Embryonic facial prominence (tissue), 1 donor: ENCODE data around the gene SMAD3.
"Not testable (repeated sequence)": the region's sequence is repeated elsewhere in the genome, so short reads cannot be mapped to it uniquely, and the experiment has no call there.

Experiments
- DNase-seq: peaks from one replicate; pipeline ENCODE4 v3.0.0-alpha.2; 2016; ENCODE audit errors: extremely low spot score

Gene SMAD3

DNA sequence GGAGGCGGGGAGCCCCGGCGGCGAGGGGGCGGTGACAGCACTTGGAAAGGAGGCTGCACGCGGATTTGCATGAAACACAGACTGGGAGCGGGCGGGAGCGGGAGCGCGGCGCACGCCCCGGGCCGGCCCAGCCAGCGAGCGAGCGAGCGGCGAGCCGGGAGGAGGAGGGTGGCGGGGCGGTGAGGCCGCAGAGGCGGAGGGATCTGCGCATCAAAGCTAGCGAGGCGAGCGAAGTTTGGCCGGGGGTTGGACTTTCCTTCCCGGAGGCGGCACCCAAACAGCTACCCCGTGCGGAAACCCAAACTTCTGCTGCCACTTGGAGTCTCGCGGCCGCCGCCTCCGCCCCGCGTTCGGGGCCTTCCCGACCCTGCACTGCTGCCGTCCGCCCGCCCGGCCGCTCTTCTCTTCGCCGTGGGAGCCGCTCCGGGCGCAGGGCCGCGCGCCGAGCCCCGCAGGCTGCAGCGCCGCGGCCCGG, at the start of gene SMAD3:
Gene SMAD3, plus strand, starts transcription at position 72 of the 475 bp plus-strand sequence. CDS start 553 bp downstream, outside the sequence.
- peak; percentile 87 for DNase-seq

DNA sequence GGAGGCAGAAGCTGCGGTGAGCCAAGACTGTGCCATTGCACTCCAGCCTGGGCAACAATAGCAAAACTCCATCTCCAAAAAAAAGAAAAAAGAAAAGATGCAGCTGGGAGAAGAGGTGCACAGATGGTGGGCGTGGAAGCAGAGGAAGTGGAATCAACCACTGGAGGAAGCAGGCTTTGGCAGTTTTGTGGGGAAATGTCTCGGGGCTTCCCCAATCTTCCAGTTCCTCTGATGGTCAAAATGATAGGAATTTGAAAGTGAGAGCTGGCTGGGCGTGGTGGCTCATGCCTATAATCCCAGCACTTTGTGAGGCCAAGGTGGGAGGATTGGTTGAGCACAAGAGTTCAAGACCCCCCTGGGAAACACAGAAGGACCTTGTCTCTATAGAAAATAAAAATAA, 48.1 kb upstream of the SMAD3 start:
- no peak for DNase-seq

- no peak for DNase-seq
Measured at GRCh38 chr15:67018026-67018425, 47.4 kb upstream of the SMAD3 start.

DNA sequence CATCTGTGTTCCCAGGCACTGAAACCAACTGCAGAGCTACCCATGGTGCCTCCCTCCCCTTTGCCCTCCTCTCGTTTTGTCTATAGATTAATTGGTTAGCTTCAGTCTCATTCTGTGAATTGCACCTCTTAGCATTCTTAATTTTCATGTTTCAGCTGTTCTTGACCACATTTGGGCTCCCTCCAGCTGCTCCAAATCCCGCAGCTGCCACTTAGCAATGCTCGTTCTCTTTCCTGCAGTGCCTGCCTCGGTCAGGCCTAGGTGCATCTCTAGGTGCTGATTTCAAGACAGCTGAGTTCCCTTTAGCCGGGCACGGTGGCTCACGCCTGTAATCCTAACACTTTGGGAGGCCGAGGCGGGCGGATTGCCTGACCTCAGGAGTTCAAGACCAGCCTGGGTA, 47.0 kb upstream of the SMAD3 start:
- no peak for DNase-seq

DNA sequence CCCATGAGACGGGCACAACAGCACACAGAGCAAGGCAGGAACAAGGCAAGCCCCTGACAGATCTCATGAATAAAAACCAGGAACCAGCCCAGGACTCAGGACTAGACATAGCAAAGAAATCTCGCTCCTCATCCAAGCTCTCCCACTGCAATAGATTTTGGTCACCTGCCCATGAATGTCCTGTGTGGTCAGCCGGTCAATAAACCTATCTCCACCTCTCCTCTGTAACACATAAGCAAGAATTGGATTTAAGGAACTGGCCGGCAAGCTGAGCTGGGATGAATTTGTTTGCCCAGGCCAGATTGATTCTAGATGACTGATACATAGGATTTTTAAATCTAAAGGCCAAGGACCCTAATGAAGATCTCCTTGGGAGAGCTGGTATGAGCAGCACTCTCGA, 46.3 kb upstream of the SMAD3 start:
- DNase-seq, result no peak

DNA sequence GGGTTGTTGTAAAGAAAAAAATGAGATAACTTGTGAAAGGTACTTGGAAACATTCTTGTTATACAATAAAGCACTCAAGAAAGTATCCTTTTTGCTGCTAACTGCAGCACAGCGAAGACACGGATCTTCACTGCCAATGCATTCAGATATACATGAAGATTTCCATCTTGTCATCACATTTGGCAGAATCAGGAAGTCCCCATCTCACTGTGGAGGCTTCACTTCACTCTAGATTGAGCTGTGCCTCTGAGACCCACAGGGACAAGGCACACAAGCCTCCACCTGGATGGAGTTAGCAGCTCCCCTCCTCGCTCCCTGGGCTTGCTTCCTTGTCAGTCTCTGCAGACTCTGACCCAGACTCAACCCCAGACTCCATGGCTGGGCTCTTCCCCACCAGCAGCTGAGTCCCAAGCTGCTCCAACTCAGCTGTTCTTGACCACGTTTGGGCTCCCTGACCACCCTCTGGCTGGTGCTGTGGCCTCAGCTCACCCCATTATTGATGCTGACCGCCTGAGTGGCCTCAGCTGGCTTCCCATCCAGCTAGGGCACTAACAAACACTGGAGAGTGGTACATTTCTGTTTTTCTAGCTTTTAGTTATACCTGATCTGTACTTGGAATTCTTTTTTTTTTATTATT, 45.4 kb upstream of the SMAD3 start:
- no peak for DNase-seq

DNA sequence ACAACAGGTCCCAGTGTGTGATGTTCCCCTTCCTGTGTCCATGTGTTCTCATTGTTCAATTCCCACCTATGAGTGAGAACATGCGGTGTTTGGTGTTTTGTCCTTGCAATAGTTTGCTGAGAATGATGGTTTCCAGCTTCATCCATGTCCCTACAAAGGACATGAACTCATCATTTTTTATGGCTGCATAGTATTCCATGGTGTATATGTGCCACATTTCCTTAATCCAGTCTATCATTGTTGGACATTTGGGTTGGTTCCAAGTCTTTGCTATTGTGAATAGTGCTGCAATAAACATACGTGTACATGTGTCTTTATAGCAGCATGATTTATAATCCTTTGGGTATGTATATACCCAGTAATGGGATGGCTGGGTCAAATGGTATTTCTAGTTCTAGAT, 44.7 kb upstream of the SMAD3 start:
- DNase-seq, result not testable (repeated sequence)

GRCh38 chr15:67021455-67021854, 43.9 kb upstream of the SMAD3 start:
- DNase-seq, result no peak

GRCh38 chr15:67022587-67023105, 42.8 kb upstream of the SMAD3 start:
- DNase-seq, result no peak

GRCh38 chr15:67023517-67024313, 41.7 kb upstream of the SMAD3 start:
- no peak for DNase-seq

DNA sequence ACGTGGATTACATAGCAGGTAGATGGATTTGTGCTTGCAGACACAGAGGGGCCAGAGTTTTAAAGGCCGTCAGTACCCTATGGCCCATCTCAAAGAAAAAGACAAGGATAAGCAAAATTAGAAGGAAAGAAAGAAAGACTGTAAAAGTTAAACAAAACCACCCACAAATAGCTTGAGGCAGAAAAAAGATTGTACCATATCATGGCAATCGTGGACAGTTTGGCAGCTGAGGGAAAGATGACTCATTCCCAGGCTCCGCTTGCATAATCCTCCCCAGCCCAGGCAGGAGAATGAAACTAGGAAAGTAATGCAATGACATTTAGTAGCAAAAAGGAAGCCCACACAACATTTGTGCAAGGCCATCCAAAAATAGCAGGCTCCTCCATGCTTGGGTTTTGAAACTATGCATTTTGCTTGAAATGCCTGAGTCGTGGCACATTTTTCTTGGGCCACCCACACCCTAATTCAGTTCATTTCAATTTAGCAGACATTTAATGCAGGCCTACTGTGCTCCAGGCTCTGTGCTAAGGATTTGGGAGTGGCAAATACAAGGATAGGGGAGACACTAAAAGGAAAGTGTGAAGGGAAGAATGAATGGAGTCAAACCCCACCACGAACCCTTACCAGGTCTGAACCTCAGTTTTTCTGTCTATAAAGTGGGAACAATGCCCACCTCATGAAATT, 40.9 kb upstream of the SMAD3 start:
- peak; percentile 52 for DNase-seq

DNA sequence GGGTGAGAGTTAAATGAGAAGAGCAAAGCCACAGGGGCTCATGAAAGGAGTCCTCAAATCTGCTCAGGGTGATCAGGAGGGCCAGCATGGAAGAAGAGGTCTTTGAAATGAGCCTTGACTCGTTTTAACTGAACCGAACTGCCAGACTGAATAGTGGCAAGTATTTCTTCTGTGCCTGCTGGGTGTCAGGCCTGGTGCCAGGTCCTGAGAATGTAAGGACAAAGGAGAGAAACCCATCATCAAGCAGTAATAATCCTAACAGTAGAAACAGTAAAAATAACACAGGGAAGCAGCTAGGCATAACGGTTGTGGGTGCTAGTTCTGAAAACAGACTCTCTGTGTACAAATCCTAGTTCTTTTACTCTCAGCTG, 40.4 kb upstream of the SMAD3 start:
- no peak for DNase-seq

DNA sequence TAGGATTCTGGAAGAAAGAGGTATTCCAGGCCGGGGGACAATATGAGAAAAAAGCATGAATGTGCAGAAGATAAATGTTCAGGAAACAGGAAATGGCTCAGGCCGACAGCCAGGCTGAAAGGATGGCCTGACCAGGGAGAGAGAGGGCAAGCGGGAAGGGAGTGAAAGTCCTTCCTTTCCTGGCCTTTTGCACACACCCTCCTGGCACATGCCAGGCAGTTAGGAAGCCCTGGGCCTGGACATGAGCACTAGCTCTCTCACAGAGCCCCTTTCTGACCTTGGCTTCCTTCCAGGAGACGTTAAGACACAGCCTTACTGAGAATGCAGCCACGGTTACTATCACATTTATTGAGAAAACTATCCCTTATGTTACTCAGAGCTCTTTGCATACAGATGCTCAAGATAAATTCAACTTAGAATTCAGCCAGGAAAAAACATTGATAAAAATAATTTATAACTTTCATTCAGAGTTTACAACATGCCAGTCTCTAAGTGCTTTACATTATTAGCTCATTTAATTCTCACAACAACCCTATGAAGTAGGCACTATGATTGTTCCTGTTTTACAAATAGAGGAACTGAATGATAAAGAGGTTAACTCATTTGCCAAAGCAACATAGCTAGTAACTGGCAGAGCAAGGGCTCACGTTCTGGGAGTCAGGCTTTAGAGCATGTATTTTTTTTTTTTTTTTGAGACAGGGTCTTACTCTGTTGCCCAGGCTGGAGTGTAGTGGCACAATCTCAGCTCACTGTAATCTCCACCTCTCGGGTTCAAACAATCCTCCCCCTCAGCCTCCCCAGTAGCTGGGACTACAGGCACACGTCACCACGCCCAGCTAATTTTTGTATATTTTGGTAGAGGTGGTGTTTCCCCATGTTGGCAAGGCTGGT, 39.4 kb upstream of the SMAD3 start:
- DNase-seq, result no peak

- no peak for DNase-seq
Measured at GRCh38 chr15:67026610-67026967, 38.8 kb upstream of the SMAD3 start.

DNA sequence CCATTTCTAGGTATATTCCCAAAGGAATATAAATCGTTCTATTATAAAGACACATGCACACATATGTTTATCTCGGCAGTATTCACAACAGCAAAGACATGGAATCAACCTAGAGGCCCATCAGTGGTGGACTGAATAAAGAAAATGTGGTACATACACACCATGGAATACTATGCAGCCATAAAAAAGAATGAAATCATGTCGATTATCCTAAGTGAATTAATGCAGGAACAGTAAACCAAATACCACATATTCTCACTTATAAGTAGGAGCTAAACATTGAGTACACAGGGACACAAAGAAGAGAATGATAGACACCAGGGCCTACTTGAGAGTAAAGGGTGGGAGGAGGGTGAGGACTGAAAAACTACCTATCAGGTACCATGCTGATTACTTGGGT, 37.0 kb upstream of the SMAD3 start:
- DNase-seq, result not testable (repeated sequence)

DNA sequence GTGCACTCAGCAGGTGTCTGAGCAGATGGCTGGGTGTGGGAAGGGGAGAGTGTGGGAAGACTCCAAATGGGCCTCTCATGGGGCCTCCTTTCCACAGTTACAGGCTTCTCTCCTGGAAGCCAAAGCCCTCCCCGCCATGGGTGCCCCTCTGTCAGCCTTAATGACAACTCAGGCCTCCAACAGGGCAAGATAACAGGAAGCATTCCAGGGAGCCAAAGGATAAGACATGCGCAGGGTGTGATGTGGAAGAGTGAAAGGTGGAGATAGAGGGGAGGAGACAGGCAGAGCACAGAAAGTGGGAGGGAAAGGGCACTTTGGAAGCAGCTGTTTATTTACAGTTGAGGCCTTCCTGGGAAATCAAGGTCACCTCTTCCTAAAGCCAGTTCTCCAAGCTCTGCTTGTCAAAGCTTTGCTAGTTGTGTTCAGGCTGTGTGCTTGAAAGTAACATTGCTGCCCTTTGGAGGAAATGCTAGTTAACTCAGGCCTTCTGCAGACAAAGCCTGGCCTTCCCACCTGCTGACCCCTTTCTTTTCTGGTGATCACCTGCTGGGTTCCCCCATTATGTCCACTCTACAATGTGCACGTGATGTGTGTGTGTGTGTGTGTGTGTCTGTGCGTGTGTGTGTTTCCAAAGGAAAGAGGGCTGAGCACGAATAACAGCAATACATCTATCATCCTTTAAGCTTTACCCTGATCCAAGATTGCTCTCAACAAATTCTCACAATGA, 35.2 kb upstream of the SMAD3 start:
- no peak for DNase-seq

DNA sequence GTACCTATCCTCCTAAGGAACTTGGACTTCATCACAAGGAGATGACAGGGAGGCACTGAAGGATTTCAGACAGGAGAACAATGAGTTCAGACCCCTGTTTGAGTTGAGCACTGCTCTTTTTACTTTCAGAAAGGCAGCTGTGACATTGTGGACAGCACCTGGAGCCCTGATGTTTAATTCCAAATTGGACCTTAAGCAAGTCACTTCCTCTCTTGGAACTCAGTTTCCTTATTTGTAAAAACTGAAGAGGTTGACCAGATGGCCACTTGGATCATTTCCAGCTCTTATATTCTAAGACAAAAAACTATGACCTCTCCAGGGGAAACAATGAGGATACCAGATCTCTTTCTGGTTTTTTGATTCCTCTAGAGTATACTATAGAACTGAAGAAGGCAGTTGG, 34.1 kb upstream of the SMAD3 start:
- DNase-seq, result no peak

- DNase-seq, result no peak
Measured at GRCh38 chr15:67032608-67033007, 32.8 kb upstream of the SMAD3 start.

GRCh38 chr15:67033012-67033411, 32.4 kb upstream of the SMAD3 start:
- DNase-seq, result no peak

DNA sequence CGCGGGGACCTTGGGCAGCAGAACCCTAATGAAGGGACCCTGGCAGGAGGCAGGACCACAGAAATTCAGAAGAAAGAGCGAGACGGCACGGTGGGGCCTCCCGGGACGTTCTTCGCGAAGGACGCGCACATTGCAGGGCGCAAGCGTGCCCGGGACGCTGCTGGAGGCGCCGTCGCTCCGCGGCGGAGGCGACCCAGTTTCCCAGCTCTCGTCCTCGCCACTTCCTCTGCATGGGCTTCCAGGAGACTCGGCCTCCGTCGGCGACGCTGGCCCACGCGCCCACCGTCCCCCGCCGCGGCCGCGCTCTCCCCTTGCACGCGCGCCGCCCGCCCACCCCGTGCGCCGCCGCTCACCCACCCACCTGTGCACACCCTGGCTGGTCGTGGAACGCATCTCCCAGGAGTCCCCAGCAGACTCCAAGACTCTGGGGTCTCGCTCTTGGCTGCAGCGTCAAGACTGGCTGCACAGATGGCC, 31.8 kb upstream of the SMAD3 start:
- no peak for DNase-seq

- DNase-seq, result no peak
Measured at GRCh38 chr15:67035886-67036285, 29.5 kb upstream of the SMAD3 start.
